GM15510 (cell line): Measurements from ENCODE around the gene YEATS4.

ENCODE experiments used
- POLR2A ChIP-seq: IDR thresholded peaks from 3 replicates; pipeline ENCODE4 v1.6.1; 2011; ENCODE audit warnings: borderline replicate concordance; ENCODE audit not compliant: insufficient read length; ENCODE audit errors: extremely low read depth

The YEATS4 gene

GRCh38 chr12:69351462-69352236 lies 7.9 kb upstream of the YEATS4 start:
- no peak for TF ChIP-seq POLR2A

- no peak for TF ChIP-seq POLR2A
Observed at GRCh38 chr12:69352904-69353303, 6.6 kb upstream of the YEATS4 start.

GRCh38 chr12:69354172-69354555 lies 5.4 kb upstream of the YEATS4 start:
- no peak for TF ChIP-seq POLR2A

GRCh38 chr12:69354556-69355187 lies 4.9 kb upstream of the YEATS4 start:
- no peak for TF ChIP-seq POLR2A

- TF ChIP-seq POLR2A, result no peak
Observed at GRCh38 chr12:69355363-69356028, 4.0 kb upstream of the YEATS4 start.

GRCh38 chr12:69360348-69360672 lies 767 bp downstream of the YEATS4 start:
- TF ChIP-seq POLR2A, result no peak

GRCh38 chr12:69366796-69367195 lies 7.3 kb downstream of the YEATS4 start:
- TF ChIP-seq POLR2A, result no peak

- TF ChIP-seq POLR2A, result no peak
Observed at GRCh38 chr12:69368171-69368570, 8.6 kb downstream of the YEATS4 start.

GRCh38 chr12:69383074-69383473 lies 23.5 kb downstream of the YEATS4 start:
- TF ChIP-seq POLR2A, result no peak

GRCh38 chr12:69385038-69385437 lies 25.5 kb downstream of the YEATS4 start:
- TF ChIP-seq POLR2A, result no peak

GRCh38 chr12:69386921-69387320 lies 27.4 kb downstream of the YEATS4 start:
- no peak for TF ChIP-seq POLR2A

GRCh38 chr12:69388371-69388770 lies 28.8 kb downstream of the YEATS4 start:
- TF ChIP-seq POLR2A, result no peak

- TF ChIP-seq POLR2A, result no peak
Observed at GRCh38 chr12:69389831-69390230, 30.3 kb downstream of the YEATS4 start.

GRCh38 chr12:69392179-69392928 lies 32.8 kb downstream of the YEATS4 start:
- TF ChIP-seq POLR2A, result no peak

GRCh38 chr12:69396041-69396440 lies 36.5 kb downstream of the YEATS4 start:
- TF ChIP-seq POLR2A, result no peak
